ENCODE data around the gene PMVK. TPM values are rescaled to one million over a fixed set of nuclear protein-coding genes. Genes with fewer than 3 reads are reported as not detected.
A peak's percentile ranks its signal among the peaks of the same experiment; 100 is the strongest.

Gene PMVK
- total RNA-seq, 1 experiment from 2014 or later, result 26.8 TPM

DNA sequence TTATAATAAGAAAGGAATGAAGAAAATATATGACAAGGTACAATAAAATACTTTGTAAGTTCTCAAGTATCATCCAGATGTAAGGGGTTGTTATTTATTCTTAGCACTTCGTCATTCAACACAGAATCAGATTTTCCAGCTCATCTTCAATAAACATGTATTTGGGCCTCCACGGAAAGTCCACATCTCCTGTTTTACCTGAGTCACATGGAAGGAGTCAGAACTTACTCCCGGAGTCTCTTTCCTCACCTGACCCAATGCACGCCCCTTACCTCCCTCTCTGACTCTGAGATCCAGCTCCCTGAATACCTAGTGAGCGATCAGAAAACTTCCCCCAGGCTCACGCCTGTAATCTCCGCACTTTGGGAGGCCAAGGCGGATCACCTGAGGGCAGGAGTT, 1.5 kb upstream of the PMVK start (continued):
- TF ChIP-seq AR (CRISPR knock-in tag; IDR thresholded peaks at IDR 0.05) (no peak), NR2C2 (CRISPR knock-in tag; IDR thresholded peaks at IDR 0.05) (no peak), ATF3 (CRISPR knock-in tag; conservative IDR thresholded peaks at IDR 0.05) (no peak), CREB1 (CRISPR knock-in tag; IDR thresholded peaks at IDR 0.05) (no peak), MAX (CRISPR knock-in tag; IDR thresholded peaks at IDR 0.05) (no peak)
- TF ChIP-seq, protein P1, sequence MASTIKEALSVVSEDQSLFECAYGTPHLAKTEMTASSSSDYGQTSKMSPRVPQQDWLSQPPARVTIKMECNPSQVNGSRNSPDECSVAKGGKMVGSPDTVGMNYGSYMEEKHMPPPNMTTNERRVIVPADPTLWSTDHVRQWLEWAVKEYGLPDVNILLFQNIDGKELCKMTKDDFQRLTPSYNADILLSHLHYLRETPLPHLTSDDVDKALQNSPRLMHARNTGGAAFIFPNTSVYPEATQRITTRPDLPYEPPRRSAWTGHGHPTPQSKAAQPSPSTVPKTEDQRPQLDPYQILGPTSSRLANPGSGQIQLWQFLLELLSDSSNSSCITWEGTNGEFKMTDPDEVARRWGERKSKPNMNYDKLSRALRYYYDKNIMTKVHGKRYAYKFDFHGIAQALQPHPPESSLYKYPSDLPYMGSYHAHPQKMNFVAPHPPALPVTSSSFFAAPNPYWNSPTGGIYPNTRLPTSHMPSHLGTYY (CRISPR knock-in tag; IDR thresholded peaks at IDR 0.05), result no peak
- TF ChIP-seq, protein P2, sequence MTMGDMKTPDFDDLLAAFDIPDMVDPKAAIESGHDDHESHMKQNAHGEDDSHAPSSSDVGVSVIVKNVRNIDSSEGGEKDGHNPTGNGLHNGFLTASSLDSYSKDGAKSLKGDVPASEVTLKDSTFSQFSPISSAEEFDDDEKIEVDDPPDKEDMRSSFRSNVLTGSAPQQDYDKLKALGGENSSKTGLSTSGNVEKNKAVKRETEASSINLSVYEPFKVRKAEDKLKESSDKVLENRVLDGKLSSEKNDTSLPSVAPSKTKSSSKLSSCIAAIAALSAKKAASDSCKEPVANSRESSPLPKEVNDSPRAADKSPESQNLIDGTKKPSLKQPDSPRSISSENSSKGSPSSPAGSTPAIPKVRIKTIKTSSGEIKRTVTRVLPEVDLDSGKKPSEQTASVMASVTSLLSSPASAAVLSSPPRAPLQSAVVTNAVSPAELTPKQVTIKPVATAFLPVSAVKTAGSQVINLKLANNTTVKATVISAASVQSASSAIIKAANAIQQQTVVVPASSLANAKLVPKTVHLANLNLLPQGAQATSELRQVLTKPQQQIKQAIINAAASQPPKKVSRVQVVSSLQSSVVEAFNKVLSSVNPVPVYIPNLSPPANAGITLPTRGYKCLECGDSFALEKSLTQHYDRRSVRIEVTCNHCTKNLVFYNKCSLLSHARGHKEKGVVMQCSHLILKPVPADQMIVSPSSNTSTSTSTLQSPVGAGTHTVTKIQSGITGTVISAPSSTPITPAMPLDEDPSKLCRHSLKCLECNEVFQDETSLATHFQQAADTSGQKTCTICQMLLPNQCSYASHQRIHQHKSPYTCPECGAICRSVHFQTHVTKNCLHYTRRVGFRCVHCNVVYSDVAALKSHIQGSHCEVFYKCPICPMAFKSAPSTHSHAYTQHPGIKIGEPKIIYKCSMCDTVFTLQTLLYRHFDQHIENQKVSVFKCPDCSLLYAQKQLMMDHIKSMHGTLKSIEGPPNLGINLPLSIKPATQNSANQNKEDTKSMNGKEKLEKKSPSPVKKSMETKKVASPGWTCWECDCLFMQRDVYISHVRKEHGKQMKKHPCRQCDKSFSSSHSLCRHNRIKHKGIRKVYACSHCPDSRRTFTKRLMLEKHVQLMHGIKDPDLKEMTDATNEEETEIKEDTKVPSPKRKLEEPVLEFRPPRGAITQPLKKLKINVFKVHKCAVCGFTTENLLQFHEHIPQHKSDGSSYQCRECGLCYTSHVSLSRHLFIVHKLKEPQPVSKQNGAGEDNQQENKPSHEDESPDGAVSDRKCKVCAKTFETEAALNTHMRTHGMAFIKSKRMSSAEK (CRISPR knock-in tag; IDR thresholded peaks at IDR 0.05; ENCODE audit: borderline replicate concordance), result no peak

DNA sequence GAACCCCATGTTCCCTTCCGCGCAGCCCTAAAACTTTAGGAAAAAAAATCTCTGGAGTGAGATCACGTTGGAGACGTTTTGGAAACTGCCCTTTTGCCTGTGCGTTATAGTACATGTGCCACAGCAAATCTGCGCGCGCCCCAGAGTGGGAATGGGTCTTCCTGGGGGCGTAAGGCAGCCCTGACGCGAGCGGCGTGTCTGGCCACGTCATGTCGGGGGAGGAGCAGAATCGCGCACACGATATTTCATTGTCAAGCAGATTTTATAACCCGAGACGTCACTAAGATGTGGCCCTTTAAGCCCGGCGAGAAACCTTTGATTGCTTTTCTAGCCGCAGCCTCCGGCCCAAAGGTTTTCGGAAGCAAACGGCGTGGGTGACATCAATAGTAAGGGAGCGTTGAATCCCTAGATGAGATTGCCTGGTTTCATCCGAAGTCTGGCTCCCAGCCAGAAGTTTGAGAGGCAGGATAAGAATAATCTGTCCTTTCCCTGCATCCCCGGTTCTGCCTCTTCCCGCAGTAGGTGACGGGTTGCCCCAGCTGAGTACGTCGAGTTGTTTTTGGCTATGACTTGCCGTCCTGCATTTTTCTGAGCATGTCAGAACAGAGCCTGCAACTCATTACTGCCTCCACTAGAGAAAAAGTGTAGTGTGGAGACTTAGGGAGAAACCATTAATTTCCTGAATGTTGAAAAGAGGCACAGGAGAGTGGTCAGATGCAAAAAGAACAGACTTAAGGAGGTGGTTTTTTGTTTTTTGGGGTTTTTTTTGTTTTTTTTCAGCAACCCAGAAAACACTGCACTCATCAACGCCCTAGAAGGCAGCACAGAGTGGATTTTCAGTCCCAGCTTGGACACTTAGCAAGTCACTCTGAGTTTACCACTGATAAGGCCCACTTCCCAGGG, 817 bp upstream of the PMVK start:
- ChIA-PET POLR2A (interaction anchor here (0.5 to 2.6 kb wide), 10 partner anchors 9 to 776 kb away, joined by 3 to 18 read pairs (median 3); partner anchors contain the start of genes FLAD1 and PBXIP1), CTCF (interaction anchor here (0.8 to 1.8 kb wide), 26 partner anchors 8 to 458 kb away, joined by 3 to 14 read pairs (median 4); partner anchors contain the start of genes FLAD1, KCNN3, PYGO2 and SHC1)
- Mint-ChIP-seq H3K27me3 (ENCODE audit: low read depth) (peaks cover 3% of the 10 kb centered on the region; the same call in 1 of the 2 replicates), H3K36me3 (no peaks in the 10 kb centered on the region; the same call in 1 of the 2 replicates), H3K4me3 (peak overlapping the region; percentile 92), H3K27ac (peak overlapping the region; percentile 99), H3K9me3 (no peaks in the 10 kb centered on the region), H3K4me1 (peaks cover 26% of the 10 kb centered on the region)
- TF ChIP-seq SMAD4 (CRISPR knock-in tag; IDR thresholded peaks at IDR 0.05), result no peak
- TF ChIP-seq CREM (CRISPR knock-in tag; IDR thresholded peaks at IDR 0.05), result peak; percentile 85; the same call in 1 of the 2 replicates
- ATAC-seq (peak; percentile 74), DNase-seq (ENCODE audit: low spot score) (peak; percentile 83)

DNA sequence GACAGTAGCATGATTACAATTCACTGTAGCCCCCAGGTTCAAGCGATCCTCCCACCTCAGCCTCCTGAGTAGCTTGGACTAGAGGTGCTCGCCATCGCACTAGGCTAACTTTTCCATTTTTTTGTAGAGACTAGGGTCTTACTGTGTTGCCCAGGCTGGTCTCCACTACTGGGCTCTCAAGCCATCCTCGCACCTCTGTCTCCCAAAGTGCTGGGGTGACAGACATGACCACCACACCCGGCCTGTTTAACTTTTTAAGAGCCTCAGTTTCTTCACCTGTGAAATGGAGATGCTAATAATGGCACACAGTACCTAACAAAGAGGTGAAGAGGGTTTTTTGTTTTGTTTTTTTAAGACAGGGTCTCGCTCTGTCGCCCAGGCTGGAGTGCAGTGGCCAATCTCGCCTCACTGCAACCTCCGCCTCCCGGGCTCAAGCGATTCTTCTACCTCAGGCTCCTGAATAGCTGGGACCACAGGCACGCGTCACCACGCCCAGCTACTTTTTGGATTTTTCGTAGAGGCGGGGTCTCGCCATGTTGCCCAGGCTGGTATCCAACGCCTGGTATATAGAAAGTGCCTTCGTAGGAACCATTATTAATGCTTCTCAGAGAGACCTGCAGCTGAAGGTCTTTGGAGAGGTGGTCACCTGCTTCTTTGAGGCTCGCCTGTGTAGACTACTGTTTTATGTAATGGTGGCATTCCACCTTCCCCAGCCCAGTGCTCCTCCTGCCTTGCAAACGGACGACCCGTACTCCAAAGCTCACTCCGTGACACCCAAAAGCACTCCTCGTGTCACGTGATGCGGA, 567 bp downstream of the PMVK start:
- Mint-ChIP-seq H3K36me3 (no peaks in the 10 kb centered on the region; the same call in 1 of the 2 replicates), H3K9me3 (no peaks in the 10 kb centered on the region), H3K27ac (peak overlapping the region; percentile 99), H3K4me1 (peaks cover 22% of the 10 kb centered on the region), H3K27me3 (ENCODE audit: low read depth) (peaks cover 3% of the 10 kb centered on the region; the same call in 1 of the 2 replicates), H3K4me3 (peak overlapping the region; percentile 92)
- CTCF ChIA-PET, result interaction anchor here (0.5 to 1.8 kb wide), 30 partner anchors 9 to 456 kb away, joined by 3 to 14 read pairs (median 4); partner anchors contain the start of genes FLAD1, KCNN3, KRTCAP2 and PYGO2
- ATAC-seq, result no peak
- DNase-seq (ENCODE audit: low spot score), result no peak
- POLR2A ChIA-PET, result interaction anchor here (0.8 to 2.6 kb wide), 9 partner anchors 8 to 154 kb away, joined by 3 to 18 read pairs (median 3); partner anchors contain the start of genes FLAD1, PBXIP1 and SHC1
- no peak for TF ChIP-seq SP1 (CRISPR knock-in tag; conservative IDR thresholded peaks at IDR 0.05)
- no peak for TF ChIP-seq USF2 (CRISPR knock-in tag; IDR thresholded peaks at IDR 0.05)
- 0 out of 2 replicates have a peak, but pooled peaks have one; percentile 39 for TF ChIP-seq NFYB (CRISPR knock-in tag; conservative IDR thresholded peaks at IDR 0.05; ENCODE audit: low read depth)
- no peak for TF ChIP-seq ZMAT4 (CRISPR knock-in tag; IDR thresholded peaks at IDR 0.05)
- TF ChIP-seq MYBL2 (CRISPR knock-in tag; IDR thresholded peaks at IDR 0.05), result no peak
- no peak for TF ChIP-seq ESRRA (CRISPR knock-in tag; IDR thresholded peaks at IDR 0.05; ENCODE audit: borderline replicate concordance)
